Left forelimb (tissue), 1 donor: ENCODE results near the gene DNMT3A.

Experiments used
- DNase-seq: peaks from one replicate; pipeline ENCODE4 v3.0.0-alpha.2; 2018; ENCODE audit warnings: low spot score

DNMT3A gene

DNA sequence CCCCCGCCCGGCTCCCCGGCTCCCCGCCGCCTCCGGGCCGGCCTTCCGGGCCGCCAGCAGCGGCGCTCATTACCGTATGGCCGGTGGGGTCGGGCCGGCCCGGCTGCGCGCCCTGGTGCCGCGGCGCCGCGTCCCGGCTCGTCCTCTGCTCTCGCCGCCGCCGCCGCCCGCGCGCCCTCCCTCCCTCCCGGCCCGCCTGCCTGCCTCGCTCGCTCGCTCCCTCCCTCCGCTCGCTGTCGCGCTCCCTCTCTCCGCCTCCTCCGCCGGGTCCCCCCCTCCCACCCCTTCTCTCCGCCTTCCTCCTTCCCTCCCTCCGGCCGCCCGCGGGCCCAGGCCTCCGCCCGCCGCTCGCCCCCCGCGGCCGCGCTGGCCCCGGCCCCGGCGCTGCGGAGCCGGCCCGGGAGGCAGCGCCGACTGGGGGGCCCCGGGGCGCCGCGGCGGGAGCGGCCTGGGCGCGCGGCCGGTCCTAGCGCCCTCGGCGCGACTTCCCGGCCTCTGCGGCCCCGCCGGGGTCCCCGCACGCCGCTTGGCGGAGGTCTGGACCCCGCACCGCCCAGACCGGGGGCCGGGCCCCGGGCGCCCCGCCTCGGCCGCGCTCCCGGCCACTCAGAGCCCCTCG, at the start of gene DNMT3A:
DNMT3A (minus strand) TSS at position 173 of the 619 bp plus-strand sequence. CDS start 27,941 bp downstream, outside the sequence.
- peak; percentile 84 for DNase-seq

DNA sequence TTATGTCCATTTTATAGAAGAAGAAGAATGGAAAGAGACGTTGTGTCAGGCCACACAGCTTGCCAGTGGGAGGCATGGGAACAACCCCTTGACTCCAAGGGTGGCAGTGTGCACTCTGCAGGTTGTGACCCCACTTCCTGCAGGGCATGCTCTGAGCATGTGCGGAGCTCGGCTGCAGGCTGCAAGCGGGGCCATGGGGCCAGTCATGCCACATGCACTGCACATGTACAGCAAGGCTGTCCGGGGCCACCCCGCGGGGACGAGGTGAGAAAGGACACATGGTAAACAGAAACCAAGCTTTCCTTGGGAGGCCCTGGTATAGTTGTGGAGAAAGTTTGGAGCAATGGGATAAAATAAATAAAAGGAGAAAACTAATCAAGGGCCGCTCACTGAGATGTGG, 47.4 kb upstream of the DNMT3A start:
- DNase-seq, result peak; percentile 37

DNA sequence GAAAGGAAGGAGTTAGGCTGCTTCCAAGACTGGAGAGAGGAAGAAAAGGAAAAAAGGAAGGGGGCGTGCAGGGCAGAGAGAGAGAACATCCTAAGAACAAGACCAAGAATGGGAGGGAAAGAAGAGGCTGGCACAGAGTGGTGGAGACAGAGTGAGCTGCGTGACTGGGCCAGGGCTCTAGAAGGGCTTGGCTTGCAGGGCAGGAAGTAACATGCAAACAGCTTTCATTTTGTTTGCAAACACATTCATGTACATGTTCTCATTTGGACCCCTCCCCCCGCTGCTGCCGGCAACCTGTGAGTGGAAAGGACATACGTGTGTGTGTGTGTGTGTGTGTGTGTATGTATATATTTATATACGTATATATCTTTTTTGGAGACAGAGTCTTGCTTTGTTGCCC, 46.8 kb upstream of the DNMT3A start:
- DNase-seq, result peak; percentile 40

DNA sequence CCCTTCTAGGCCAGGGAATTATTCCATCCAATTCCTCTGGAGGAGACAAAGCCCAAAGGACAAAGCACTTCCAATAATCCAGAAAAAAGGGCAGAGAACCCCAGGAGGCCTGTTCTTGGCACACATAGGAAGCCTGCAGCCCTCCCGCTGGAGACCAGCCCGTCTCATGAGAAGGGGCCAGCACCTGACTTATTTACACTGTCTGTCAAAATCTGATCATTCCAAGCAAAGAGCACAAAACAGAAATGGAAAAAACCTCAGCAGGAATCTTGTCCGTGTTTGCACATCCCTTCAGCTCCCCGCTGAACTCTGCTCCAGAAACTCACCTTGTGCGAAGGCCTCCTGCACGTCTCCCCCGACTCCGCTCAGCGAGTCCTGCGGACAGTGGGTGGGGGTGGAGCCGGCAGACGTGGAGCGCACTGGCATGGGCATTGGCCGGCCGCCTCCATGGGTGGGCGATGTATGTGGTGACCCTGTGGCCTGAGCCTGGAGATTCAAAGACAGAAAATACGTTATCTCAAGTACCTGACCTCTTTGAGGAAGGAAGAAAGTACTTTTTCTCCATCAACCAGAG, 46.2 kb upstream of the DNMT3A start:
- DNase-seq, result peak; percentile 34

DNA sequence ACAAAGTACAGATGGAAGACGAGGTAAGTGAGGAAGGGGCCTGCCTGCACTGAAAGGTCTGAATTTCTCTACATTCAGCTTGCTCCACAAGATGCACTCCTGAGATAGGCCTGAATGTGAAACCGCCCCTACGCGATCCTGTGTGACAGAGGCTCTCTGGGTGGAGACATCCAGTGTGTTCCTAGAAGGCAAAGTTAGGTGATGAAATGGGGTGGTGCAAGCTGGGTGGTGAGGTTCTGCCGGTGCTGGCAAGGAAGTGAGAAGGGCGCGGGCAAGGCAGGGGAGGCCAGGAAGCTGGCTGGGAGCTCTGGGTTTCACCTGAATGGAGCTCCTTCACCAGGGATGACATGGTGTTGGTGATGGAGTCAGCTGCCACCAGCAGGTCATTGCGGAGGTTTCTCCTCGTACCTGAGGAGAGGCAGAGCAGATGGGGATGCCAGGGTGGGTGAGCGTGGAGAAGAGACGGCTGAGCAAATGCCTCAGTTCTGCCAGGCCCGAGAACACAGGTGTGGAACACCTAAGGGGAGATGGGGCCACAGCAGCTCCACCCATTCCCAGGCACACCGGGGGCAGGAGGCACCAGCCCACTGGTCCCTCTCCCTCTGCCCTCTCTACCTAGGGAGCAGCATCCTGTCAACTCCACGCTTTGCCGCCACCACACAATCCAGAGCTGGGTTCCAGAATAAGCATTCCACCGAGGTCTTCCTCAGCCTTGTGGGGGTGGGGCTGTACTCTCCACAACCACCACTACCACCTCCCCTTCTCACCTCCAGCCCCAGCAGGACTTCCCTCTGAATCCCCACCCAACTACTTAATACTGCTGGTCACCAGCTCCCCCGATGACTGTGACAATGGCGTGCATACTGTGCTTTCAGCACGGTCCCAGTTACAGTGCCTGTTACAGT, 45.5 kb upstream of the DNMT3A start:
- peak; percentile 36 for DNase-seq

DNA sequence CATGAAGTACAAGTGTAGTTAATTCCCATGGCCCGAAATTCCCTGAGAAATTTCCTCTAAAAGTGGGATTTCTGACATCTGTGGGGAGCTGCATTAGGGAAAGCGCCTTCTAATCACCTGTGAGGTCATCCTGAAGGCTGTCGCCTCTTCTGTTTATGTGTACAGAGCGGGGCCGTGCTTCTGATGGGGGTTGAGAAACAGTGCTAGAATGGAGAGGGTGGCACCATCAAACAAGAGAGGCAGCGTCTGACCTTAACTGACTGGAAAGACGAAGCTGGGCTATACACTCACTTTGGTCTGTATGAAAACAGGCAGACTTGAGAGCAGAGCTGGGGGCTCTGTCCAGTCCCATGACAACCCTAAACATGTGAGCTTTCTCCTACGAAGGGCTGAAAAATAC, 44.2 kb upstream of the DNMT3A start:
- DNase-seq, result no peak

DNA sequence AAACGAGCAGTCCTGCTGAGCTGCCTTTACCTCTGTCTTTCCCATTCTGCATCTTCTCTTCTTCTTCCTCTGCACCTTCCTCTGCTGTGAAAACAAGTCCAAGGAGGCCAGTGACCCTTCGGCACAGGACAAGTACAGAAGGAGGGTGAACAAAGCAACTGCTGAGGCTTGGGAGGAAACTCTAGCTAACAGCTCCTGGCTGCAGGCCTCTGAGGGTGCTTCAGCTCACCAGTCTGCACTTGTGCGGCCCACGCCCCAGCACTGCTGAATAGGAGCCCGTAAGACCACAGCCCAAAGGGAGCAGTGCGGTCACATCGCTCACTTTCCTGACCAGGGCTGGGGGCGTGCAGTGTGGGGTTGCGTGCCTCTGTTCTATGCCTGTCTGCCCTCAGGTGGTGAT, 42.1 kb upstream of the DNMT3A start:
- peak; percentile 22 for DNase-seq

DNA sequence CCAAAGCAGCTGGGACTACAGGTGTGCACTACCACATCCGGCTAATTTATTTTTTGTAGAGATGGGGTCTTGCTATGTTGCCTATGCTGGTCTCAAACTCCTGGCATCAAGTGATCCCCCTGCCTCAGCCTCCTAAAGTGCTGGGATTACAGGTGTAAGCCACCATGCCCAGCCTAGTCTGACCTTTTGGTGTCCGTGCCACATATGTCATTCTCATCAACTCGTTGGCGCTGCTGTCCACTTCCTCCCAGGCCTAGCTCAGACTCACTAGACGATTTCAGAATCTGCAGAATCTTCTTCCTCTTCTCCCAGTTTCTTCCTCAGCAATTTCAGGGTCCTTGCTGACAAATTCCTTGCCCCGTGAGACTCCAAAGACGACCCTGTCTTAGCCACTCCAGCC, 39.8 kb upstream of the DNMT3A start:
- DNase-seq, result peak; percentile 30

DNA sequence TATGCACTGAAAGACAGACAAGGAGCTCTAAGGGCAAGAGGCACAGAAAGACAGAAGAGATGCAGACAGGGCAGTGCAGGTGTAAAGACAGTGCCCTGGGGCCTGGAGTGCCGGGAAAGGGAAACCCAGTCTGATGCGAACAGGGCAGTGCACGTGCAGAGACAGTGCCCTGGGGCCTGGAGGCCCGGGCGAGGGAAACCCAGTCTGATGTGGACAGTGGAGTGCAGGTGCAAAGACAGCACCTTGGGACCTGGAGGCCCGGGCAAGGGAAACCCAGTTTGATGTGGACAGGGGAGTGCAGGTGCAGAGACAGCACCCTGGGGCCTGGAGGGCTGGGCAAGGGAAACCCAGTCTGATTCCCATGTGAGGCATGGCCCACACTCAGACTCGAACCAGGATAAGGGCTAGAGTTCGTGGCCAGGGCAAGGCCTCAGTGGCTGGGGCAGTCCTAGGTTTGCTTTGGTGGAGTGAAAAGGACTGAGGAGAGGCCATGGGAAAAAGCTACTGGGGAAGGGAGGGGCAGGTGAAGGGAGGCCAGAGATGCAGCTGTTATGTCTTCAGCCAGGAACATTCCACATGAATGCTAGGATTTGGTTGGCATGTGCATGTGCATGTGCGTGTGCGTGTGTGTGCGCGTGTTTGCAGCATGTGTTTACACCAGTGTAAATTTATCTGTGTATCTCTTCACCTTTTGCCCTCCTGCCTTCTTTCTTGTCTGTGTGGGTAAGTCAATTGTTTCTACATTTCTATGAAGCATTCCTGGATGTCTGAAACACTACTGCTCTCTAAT, 39.1 kb upstream of the DNMT3A start:
- DNase-seq, result peak; percentile 61

DNA sequence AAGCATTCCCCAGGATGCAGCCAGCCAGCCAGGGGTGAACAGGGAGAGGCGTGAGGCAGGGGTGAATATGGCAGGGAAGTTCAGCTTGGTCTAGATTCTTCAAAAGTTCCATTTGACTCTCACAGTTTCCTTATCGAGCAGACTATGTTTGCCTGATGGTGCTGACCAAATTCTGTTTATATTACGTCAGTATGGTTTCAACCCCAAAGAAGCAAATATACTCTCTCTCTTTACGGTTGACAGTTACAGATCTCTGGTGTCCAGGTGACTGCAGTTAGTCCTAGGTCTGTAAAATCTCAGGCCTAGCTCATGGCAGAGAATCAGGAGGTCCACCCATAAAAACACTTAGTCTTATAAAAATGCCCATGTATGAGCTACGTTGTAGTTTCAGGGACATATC, 38.3 kb upstream of the DNMT3A start:
- no peak for DNase-seq

DNA sequence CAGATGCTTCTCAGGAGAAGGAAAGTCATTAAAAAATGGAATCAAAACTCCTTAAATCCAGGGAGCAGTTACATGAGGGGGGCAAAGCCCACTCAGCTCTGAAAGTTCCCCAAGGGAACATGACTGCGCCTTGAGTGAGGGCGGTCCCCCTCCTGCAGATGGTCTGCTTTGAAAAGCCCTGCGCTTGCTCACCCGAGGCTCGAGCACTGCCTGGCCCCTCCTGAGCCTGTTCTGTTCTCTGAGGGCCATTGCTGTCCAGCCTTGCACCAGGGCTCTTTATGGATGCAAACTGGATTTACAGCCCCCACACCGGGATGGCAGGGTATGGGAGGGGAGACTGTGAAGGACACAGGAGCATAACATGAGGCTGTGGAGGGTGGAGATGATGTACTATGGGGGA, 37.8 kb upstream of the DNMT3A start:
- DNase-seq, result no peak

DNA sequence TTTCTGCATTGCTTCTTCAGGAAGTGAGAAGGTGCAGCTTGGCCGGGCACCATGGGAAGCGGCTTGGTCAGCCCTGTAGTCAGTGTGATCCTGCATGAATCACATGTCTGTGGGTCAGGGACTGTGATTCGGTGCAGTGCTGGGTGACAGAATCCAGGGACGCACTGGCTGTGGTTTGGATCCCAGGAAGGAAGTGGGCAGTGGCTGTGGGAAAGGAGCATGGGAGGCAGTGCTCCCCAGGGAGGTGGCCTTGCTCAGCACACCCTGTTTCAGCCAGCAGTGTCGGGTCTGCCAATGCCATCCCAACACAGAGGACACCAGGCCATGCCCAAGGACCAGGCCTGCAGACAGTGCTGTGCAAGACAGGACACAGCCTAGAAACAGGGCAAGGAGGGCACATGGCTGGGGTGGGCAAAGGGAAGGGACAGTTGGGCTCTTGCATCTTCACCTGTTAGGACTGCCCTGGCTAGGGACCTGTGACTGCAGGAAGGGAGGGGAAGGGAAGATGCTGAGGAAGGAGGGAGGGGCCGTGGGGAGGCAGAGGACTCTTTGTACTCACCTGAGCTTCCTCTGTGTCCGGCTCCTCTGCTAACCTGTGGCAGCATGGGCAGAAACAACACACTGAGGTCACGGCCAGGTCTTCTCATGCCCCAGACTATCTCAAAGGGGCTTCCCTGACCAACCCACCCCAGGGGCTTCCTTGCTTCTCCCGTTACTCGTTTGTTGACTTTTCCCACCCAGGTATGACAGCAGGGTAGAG, 37.2 kb upstream of the DNMT3A start:
- peak; percentile 57 for DNase-seq

DNA sequence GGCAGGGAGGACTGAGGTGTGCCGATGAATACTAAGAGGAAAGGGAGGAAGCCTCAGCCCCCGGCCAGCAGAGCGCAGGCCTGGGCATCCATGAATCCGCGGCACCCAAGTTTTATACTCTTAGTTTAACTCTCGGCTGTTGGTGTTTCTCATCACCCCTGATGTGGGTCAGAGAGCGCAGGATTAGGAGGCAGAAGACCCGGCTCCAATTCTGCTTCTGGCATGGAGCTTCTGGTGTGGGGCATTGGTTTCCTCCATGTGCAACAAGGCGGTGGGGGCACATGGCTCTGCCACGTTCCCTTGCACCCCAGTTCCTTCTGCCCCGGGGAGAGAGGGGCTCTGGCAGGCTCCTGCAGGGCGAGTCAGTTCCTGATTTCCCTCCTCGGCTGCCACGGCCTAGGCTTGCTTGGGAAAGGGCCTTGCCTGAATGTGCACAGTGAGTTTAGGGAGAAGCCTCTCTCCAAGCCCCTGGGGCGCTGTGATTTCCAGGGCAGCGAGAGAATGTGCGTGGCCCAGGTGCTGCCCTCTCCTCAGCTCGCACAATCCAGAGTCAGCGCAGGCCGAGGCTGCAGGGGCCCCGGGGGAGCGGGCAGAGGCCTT, 36.2 kb upstream of the DNMT3A start:
- peak; percentile 51 for DNase-seq

DNA sequence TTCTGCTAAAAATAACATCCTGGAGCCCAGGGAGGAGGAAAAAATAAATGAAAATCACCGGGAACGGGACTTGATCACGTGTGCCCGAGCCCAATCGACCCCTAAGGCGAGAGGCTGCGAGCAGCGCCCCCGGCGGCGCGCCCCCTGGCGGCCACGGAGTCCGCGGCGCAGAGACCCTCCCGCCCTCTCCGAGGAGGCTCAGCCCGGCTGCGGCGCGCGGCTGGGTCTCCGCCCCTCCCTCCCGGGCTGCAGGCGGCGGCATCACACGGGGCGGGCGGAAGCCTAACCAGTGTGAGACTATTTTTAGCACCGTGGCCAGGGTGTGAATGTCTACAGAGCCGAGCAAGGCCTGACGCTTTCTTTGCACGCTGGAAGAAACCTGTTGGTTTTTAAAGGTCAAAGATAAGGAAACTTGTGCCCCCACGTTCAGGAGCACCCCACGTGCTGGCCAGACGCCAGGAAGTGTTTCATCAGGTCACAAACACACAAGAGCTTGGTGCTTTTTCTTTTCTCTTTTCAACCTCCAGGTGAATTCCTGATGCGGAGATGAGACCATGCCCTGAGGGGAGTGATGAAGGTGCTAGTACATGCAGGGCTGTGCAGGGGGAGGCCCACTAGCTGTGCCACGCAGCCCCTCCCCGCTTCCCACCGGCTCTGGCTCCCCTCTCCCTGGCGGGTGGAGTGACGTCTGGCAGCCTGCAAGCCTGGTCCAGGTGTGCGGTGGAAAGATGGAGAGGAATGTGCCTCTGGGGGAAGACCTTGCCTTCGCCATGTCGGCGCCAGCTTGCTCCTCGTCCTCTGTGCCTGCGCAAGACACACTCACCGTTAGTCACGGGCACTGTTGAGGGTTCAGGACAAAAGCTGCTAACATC, 35.3 kb upstream of the DNMT3A start:
- DNase-seq, result peak; percentile 90

DNA sequence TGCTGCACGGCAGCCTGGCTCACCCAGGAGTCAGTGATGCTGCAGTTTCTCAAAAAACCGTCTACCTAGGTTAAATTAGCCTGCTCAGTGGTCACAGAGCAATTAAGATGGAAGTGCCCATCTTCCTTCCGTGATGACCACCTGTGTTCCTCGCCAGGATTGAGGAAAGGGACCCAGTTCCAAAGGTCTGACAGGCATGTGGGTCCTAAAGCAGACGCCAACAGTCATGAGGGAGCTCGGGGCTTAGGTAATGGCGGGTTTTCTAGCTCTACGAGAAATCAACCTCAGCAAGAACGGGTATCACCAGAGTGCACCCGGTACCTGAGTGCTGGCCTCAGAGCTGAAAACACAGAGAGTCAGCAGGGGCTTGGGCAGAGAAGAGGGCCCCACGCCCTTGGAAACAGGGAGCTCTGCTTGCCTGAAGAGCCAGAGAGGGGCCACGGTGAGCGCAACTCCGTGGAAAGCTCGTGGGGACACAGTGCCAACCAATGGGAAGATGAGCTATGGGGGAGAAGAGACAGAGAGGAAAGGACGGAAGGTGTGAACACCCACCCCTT, 34.3 kb upstream of the DNMT3A start:
- DNase-seq, result no peak

DNA sequence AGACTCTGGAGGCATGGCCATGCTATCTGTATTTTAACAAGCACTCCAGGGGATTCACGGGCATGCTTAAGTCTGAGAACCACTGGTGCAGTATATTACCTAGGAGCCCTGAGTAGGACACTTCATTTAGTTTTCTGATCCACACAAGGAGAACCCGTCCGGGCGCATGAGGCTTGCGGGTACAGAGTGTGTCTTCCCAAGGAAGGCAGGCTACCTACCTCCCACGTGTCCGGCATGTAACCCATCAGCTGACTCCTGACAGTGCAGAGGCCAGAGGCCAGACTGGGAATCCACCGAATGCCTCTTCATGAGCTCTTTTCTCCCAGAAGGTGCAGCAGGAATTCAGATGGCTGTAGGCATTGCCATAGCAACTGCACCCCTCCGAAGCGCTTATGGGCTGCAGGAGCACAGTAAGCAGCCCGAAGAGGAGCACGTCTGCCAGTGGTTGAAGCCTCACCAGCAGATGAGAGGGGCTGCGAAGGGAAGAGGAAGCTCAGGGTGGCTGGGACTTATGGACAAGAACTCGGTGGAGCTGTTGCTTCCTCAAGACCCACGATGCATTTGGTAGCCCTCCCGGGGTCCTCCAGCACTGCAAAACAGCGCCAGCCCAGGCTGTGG, 33.8 kb upstream of the DNMT3A start:
- no peak for DNase-seq

DNA sequence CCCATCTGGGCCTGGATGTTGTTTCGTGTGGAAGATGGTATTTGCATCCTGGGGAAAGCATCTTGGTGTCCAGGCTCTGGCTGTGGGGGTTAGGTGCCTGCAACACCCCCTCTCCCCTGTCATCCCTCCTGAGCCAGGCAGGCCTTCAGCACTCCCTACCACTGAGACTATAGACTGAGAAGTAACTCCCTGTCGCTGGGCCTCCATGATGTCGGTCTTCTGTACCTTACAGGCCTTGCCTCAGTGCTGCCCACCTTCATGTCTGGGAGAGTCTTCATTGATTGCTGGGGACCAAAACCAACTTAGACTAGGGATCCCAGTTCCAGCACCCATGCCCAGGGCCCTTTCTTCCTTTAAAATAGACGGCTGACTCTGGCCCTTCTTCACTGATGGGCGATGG, 33.1 kb upstream of the DNMT3A start:
- no peak for DNase-seq

DNA sequence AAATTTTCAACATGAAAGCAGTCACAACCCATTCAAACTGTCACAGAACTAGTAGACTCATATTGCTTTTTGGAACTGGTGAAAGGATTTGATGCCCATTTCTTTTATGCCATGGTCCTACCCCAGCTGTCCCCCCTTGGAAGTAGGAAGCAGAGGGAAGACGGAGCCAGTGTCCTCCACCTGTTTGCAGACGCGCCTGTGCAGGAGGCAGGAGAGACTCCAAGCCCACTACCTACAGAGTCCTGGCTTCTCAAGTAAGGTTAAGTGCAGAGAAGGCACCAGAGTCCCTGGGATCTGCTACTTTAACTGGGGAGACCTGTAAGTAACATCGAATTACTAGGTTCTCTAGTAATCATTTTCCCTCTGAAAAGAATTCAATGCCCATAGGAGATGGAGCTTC, 32.7 kb upstream of the DNMT3A start:
- no peak for DNase-seq

DNA sequence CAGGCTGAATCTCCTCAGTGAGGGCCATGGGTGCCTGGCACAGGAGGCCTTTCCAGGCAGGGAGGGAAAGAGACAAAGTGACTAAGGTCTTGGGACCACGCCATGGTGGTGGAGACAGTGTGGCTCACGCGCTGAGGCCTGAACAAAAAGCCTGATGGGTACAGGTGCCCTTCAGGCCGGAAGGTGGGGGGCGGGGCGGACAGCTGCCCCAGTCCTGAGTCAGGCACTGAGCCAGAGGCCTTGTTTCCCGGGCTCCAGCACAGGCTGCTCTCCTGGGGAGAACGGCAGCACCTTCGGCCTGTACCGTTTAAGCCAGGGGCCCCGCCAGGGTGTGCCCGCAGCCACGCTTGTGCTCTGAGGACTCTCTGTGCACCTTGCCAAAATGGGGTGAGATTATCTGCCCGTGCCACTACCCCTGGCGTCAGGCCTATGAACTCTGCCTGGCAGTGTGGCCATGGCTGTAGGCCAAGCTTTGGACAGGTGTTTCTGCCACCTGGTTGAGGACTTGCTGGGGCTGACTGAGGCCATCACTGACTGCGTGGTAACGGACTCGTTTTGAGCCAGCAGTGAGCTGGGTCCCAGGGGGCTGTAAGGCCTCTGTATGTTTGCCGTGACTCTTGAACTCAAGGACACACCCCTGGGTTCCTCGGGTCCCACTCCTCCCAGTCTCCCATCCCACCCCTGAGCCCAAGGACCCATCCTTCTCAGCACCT, 31.7 kb upstream of the DNMT3A start:
- DNase-seq, result no peak
